CD4-positive, alpha-beta T cell (primary cell): Measurements from ENCODE around the gene B4GALT4. TPM values are rescaled to one million over a fixed set of nuclear protein-coding genes. Genes with fewer than 3 reads are reported as not detected.

ENCODE experiments used
- ATAC-seq: fragments of 200-7000 bp; cut with Tn5 transposase; one replicate; pipeline ENCODE4 v1.10.0; 2022; ENCODE audit warnings: mild to moderate bottlenecking; ENCODE audit not compliant: poor library complexity
- CTCF ChIA-PET: fragments of 350-600 bp; sonication (Branson Sonifier 250); formaldehyde crosslinking; loops from one replicate; lab custom pipeline; 2021; ENCODE audit warnings: antibody characterized with exemption, inconsistent platforms; lab: Charles Lee
- POLR2A ChIA-PET: fragments of 350-600 bp; sonication (Branson Sonifier 250); formaldehyde crosslinking; loops from one replicate; lab custom pipeline; 2021; ENCODE audit warnings: antibody characterized with exemption, inconsistent platforms; lab: Charles Lee
- DNase-seq, 14 experiments: peaks; one replicate each; pipeline ENCODE4 v3.0.0-alpha.2; 2013 to 2020; ENCODE audit warnings: mixed read lengths in 2 of 14
- H3K27ac ChIP-seq, 2 donors: one replicate each; pipeline versions ENCODE4 v1.5.1 to v1.7.0; 2013; ENCODE audit warnings: low read length in 2 of 2, low read depth in 1 of 2, mild to moderate bottlenecking in 1 of 2
- H3K27me3 ChIP-seq, 2 experiments: 1 replicate in 1 of 2; 2 replicates in 1 of 2; pipeline versions ENCODE4 v1.6.1 to v1.7.0; 2013; ENCODE audit warnings: low read length in 2 of 2, control low read depth in 1 of 2, mild to moderate bottlenecking in 1 of 2, moderate library complexity in 1 of 2; ENCODE audit not compliant: insufficient read depth in 2 of 2, control insufficient read depth in 1 of 2
- H3K36me3 ChIP-seq: one replicate; pipeline ENCODE4 v1.6.1; 2013; ENCODE audit warnings: low read length, control low read depth; ENCODE audit not compliant: insufficient read depth
- H3K4me1 ChIP-seq: one replicate; pipeline ENCODE4 v1.6.1; 2013; ENCODE audit warnings: low read length, control low read depth; ENCODE audit not compliant: insufficient read depth
- H3K4me3 ChIP-seq: one replicate; pipeline ENCODE4 v1.5.1; 2013; ENCODE audit warnings: mild to moderate bottlenecking, low read length, moderate library complexity
- H3K9me3 ChIP-seq, 2 experiments: 1 replicate in 1 of 2; 2 replicates in 1 of 2; pipeline versions ENCODE4 v1.6.1 to v1.7.0; 2013; ENCODE audit warnings: low read length in 2 of 2, mild to moderate bottlenecking in 2 of 2, control low read depth in 1 of 2, moderate library complexity in 1 of 2; ENCODE audit not compliant: control insufficient read depth in 1 of 2, insufficient read depth in 1 of 2
- H3K27ac Mint-ChIP-seq: one replicate; pipeline ENCODE4 v1.8.0; 2020; ENCODE audit warnings: mixed read lengths
- H3K27me3 Mint-ChIP-seq: one replicate; pipeline ENCODE4 v1.8.0; 2021; ENCODE audit warnings: mixed read lengths
- H3K36me3 Mint-ChIP-seq: one replicate; pipeline ENCODE4 v1.8.0; 2021; ENCODE audit warnings: low read depth, mixed read lengths
- H3K4me1 Mint-ChIP-seq: one replicate; pipeline ENCODE4 v1.8.0; 2021; ENCODE audit warnings: low read depth, mixed read lengths
- H3K4me3 Mint-ChIP-seq: one replicate; pipeline ENCODE4 v1.8.0; 2020; ENCODE audit warnings: mild to moderate bottlenecking, mixed read lengths
- H3K9me3 Mint-ChIP-seq: one replicate; pipeline ENCODE4 v1.8.0; 2020; ENCODE audit warnings: mixed read lengths
- CTCF ChIP-seq: fragments of 200-600 bp; IDR thresholded peaks from one replicate; pipeline ENCODE4 v1.8.0; 2022; ENCODE audit warnings: antibody characterized with exemption, mild to moderate bottlenecking
- intact Hi-C, 2 experiments: fragments of 100-400 bp; cut with DNase I in 1 of 2; cut with micrococcal nuclease in 1 of 2; formaldehyde crosslinking; loops; one replicate each; pipeline versions ENCODE4 v1.15.1 to v1.9.0; 2023 to 2025; cut with DNase I, micrococcal nuclease
- total RNA-seq, 174 experiments: library from RNA in 2 of 174; stranded (reverse) in 2 of 174; gene quantifications; one replicate each; pipeline ENCODE4 v1.2.3 and lab custom pipeline; 2021 to 2026

B4GALT4 gene
- total RNA-seq, 2 experiments from 2014 or later = 26.2 to 29.5 TPM

- no peaks in the 10 kb centered on the region for H3K9me3 ChIP-seq
- no peak for ATAC-seq
- no peak overlapping the region for H3K27ac Mint-ChIP-seq
- no peak overlapping the region for H3K27ac ChIP-seq
- H3K27me3 ChIP-seq = no peaks in the 10 kb centered on the region
- H3K4me1 ChIP-seq = no peaks in the 10 kb centered on the region
- no peaks in the 10 kb centered on the region for H3K36me3 ChIP-seq
- no peaks in the 10 kb centered on the region for H3K4me1 Mint-ChIP-seq
- ChIA-PET CTCF (no interaction called here), POLR2A (no interaction called here)
- no peaks in the 10 kb centered on the region for H3K36me3 Mint-ChIP-seq
- no peak overlapping the region for H3K4me3 ChIP-seq
- peaks cover 21% of the 10 kb centered on the region for H3K27me3 Mint-ChIP-seq
- no peak for DNase-seq
- TF ChIP-seq CTCF = no peak
- no peaks in the 10 kb centered on the region for H3K9me3 Mint-ChIP-seq
- H3K4me3 Mint-ChIP-seq = no peak overlapping the region
- intact Hi-C loops = no loop called here
These were observed 63.4 kb downstream of the B4GALT4 start for GRCh38 chr3:119177321-119177720.

- Histone ChIP-seq H3K9me3 (no peaks in the 10 kb centered on the region), H3K4me3 (no peak overlapping the region), H3K27me3 (no peaks in the 10 kb centered on the region), H3K27ac (no peak overlapping the region), H3K36me3 (no peaks in the 10 kb centered on the region), H3K4me1 (no peaks in the 10 kb centered on the region)
- POLR2A ChIA-PET = no interaction called here
- intact Hi-C loops = no loop called here
- H3K4me1 Mint-ChIP-seq = no peaks in the 10 kb centered on the region
- DNase-seq (no peak), ATAC-seq (no peak)
- no peak overlapping the region for H3K27ac Mint-ChIP-seq
- H3K36me3 Mint-ChIP-seq = no peaks in the 10 kb centered on the region
- no peak for TF ChIP-seq CTCF
- H3K27me3 Mint-ChIP-seq = peaks cover 21% of the 10 kb centered on the region
- CTCF ChIA-PET = no interaction called here
- no peaks in the 10 kb centered on the region for H3K9me3 Mint-ChIP-seq
- no peak overlapping the region for H3K4me3 Mint-ChIP-seq
These were observed 63.9 kb downstream of the B4GALT4 start for GRCh38 chr3:119176778-119177177.

GRCh38 chr3:119175872-119176756, 64.6 kb downstream of the B4GALT4 start:
- ChIA-PET POLR2A (no interaction called here), CTCF (no interaction called here)
- intact Hi-C loops = no loop called here
- no peak for DNase-seq
- H3K36me3 Mint-ChIP-seq = no peaks in the 10 kb centered on the region
- no peak overlapping the region for H3K4me3 ChIP-seq
- no peaks in the 10 kb centered on the region for H3K9me3 ChIP-seq
- H3K4me1 ChIP-seq = no peaks in the 10 kb centered on the region
- no peak for TF ChIP-seq CTCF
- H3K36me3 ChIP-seq = no peaks in the 10 kb centered on the region
- H3K27me3 ChIP-seq = no peaks in the 10 kb centered on the region
- H3K9me3 Mint-ChIP-seq = no peaks in the 10 kb centered on the region
- no peak overlapping the region for H3K27ac ChIP-seq
- no peak overlapping the region for H3K27ac Mint-ChIP-seq
- H3K4me1 Mint-ChIP-seq = no peaks in the 10 kb centered on the region
- H3K4me3 Mint-ChIP-seq = no peak overlapping the region
- peaks cover 21% of the 10 kb centered on the region for H3K27me3 Mint-ChIP-seq
- ATAC-seq = no peak
